Upper lobe of left lung (tissue), 6 donors: ENCODE data around the gene KIF21A. TPM values are rescaled to one million over a fixed set of nuclear protein-coding genes. Genes with fewer than 3 reads are reported as not detected.
"Not testable (repeated sequence)": the region's sequence is repeated elsewhere in the genome, so short reads cannot be mapped to it uniquely, and the experiment has no call there.

ENCODE experiments used
- ATAC-seq, 2 donors: fragments of 200-7000 bp; cut with Tn5 transposase; one replicate each; pipeline ENCODE4 v1.9.1; 2022; ENCODE audit warnings: mild to moderate bottlenecking in 2 of 2, moderate library complexity in 2 of 2; ENCODE audit not compliant: low FRiP score in 2 of 2
- DNase-seq, 2 donors: peaks; one replicate each; pipeline ENCODE4 v3.0.0-alpha.2; 2019 to 2020
- H3K27ac ChIP-seq, 4 donors: fragments of 200-600 bp; sonication (generic); one replicate each; pipeline ENCODE4 v1.5.1; 2016 to 2019
- H3K27me3 ChIP-seq, 4 donors: fragments of 200-600 bp; sonication (generic); one replicate each; pipeline ENCODE4 v1.5.1; 2017 to 2019
- H3K36me3 ChIP-seq, 4 donors: fragments of 200-600 bp; sonication (generic); one replicate each; pipeline ENCODE4 v1.5.1; 2016 to 2019
- H3K4me1 ChIP-seq, 4 donors: fragments of 200-600 bp; sonication (generic); one replicate each; pipeline ENCODE4 v1.5.1; 2018 to 2019
- H3K4me3 ChIP-seq, 4 donors: fragments of 200-600 bp; sonication (generic); one replicate each; pipeline ENCODE4 v1.5.1; 2017 to 2019; ENCODE audit warnings: mild to moderate bottlenecking in 2 of 4, moderate library complexity in 1 of 4
- H3K9me3 ChIP-seq, 4 donors: fragments of 200-600 bp; sonication (generic); one replicate each; pipeline ENCODE4 v1.5.1; 2018 to 2019
- EP300 ChIP-seq, 4 donors: sonication (generic); formaldehyde crosslinking; IDR thresholded peaks; one replicate each; pipeline ENCODE4 v1.5.1; 2017; ENCODE audit warnings: antibody characterized with exemption in 4 of 4, control low read depth in 2 of 4
- POLR2A ChIP-seq, 4 donors: fragments of 450-650 bp; IDR thresholded peaks; one replicate each; pipeline ENCODE4 v1.5.1; 2016 to 2017; ENCODE audit warnings: antibody characterized with exemption in 4 of 4, mild to moderate bottlenecking in 2 of 4
- POLR2AphosphoS5 ChIP-seq, 2 donors: sonication (generic); formaldehyde crosslinking; IDR thresholded peaks; one replicate each; pipeline ENCODE4 v1.5.1; 2017; ENCODE audit warnings: antibody characterized with exemption in 2 of 2
- whole genome bisulfite sequencing, 2 donors: methylation state at CpG; one replicate each; pipeline ENCODE4 v1.1.5; 2017 to 2018; 5-methylcytosine and 5-hydroxymethylcytosine counted together
- total RNA-seq, 6 donors: library from RNA; depleted of rRNA in 4 of 6; stranded (reverse); fragments of >200 nt in 4 of 6; gene quantifications; one replicate each; pipeline versions ENCODE4 v1.1.0 to v1.2.1, GENCODE V29; 2016 to 2021
- TF ChIP-seq, protein P1 (sequence below), 6 experiments: fragments of 450-650 bp in 4 of 6; fragments of 200-600 bp in 2 of 6; sonication (generic) in 2 of 6; IDR thresholded peaks; one replicate each; pipeline ENCODE4 v1.5.1; 2016 to 2019; ENCODE audit warnings: antibody characterized with exemption in 6 of 6
- donor health status: DM: no; HTN: no; CAD: no; lungs with moderate emphysema.
- donor health status: DM: no; HTN: yes; CAD: no; lungs with severe emphysema.

KIF21A gene
- total RNA-seq, 6 donors from 2014 or later, result 6.6 to 89.3 (median 18.3) TPM

DNA sequence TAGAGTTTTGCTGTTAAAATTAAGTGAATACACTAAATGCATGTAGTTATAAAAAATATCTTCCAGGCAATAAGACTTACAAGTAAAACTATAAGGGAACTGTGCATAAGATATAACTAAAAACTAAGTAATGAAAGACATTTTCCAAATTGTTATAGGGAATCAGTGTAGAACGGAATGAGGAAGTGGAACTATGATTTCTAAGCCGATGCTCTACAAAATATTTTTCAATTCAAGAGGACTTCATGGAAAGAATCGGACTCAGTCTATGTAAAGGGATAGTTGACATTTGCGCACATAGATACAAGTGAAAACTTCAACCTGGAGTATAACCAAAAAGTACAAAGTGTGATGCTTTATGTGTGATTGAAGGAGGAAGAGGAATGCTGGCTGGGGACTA lies 40.1 kb upstream of the KIF21A start:
- Histone ChIP-seq H3K4me1 (no peaks in the 10 kb centered on the region), H3K27me3 (no peaks in the 10 kb centered on the region), H3K36me3 (no peaks in the 10 kb centered on the region), H3K9me3 (no peaks in the 10 kb centered on the region), H3K4me3 (no peak overlapping the region), H3K27ac (no peak overlapping the region)
- ATAC-seq (no peak), DNase-seq (no peak)
- 90 to 91% methylated on average over 4 of the region's 4 CpGs for WGBS, 2 donors
- TF ChIP-seq POLR2AphosphoS5 (IDR thresholded peaks at IDR 0.05) (no peak), POLR2A (IDR thresholded peaks at IDR 0.05) (no peak), EP300 (IDR thresholded peaks at IDR 0.05) (no peak)
- TF ChIP-seq, protein P1, sequence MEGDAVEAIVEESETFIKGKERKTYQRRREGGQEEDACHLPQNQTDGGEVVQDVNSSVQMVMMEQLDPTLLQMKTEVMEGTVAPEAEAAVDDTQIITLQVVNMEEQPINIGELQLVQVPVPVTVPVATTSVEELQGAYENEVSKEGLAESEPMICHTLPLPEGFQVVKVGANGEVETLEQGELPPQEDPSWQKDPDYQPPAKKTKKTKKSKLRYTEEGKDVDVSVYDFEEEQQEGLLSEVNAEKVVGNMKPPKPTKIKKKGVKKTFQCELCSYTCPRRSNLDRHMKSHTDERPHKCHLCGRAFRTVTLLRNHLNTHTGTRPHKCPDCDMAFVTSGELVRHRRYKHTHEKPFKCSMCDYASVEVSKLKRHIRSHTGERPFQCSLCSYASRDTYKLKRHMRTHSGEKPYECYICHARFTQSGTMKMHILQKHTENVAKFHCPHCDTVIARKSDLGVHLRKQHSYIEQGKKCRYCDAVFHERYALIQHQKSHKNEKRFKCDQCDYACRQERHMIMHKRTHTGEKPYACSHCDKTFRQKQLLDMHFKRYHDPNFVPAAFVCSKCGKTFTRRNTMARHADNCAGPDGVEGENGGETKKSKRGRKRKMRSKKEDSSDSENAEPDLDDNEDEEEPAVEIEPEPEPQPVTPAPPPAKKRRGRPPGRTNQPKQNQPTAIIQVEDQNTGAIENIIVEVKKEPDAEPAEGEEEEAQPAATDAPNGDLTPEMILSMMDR (IDR thresholded peaks at IDR 0.05), result no peak

DNA sequence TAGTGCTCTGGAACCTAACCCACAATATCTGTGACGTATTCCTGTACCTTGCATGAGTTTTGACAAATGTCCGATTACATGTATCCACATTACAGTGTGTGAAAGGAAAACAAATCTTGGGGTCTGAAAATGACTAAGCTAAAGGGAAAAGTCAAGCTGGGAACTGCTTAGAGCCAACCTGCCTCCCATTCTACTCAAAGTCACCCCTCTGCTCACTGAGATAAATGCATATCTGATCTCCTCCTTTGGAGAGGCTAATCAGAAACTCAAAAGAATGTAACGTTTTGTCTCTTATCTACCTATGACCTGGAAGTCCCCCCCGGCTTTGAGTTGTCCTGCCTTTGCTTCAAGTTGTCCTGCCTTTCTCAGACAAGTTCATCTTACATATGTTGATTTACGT lies 34.0 kb upstream of the KIF21A start:
- ATAC-seq (no peak), DNase-seq (no peak)
- H3K9me3 ChIP-seq, result peaks cover 0 to 3% (median 0%) of the 10 kb centered on the region in 4 donors
- TF ChIP-seq POLR2AphosphoS5 (IDR thresholded peaks at IDR 0.05) (no peak), POLR2A (IDR thresholded peaks at IDR 0.05) (no peak), EP300 (IDR thresholded peaks at IDR 0.05) (no peak)
- TF ChIP-seq, protein P1 (IDR thresholded peaks at IDR 0.05), result no peak
- no peaks in the 10 kb centered on the region for H3K36me3 ChIP-seq
- no peaks in the 10 kb centered on the region for H3K4me1 ChIP-seq
- 69 to 71% methylated on average over 5 of the region's 5 CpGs for WGBS, 2 donors
- no peak overlapping the region for H3K4me3 ChIP-seq
- no peak overlapping the region for H3K27ac ChIP-seq
- no peaks in the 10 kb centered on the region for H3K27me3 ChIP-seq

DNA sequence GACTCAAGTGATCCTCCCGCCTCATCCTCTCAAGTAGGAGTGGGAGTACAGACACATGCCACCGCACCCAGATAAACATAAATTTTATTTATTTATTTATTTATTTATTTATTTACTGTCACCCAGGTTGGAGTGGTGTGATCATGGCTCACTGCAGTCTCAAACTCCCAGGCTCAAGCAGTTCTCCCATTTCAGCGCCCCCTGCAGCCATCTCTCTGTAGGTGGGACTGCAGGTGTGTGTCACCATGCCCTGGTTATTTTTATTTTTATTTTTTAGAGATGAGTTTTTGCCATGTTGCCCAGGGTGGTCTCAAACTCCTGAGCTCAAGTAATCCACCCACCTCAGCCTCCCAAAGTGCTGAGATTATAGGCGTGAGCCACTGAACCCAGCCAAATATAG lies 33.2 kb upstream of the KIF21A start:
- no peak overlapping the region for H3K27ac ChIP-seq
- 88 to 93% methylated on average over 4 of the region's 4 CpGs for WGBS, 2 donors
- H3K36me3 ChIP-seq, result no peaks in the 10 kb centered on the region
- no peak for ATAC-seq
- TF ChIP-seq POLR2AphosphoS5 (IDR thresholded peaks at IDR 0.05) (no peak), EP300 (IDR thresholded peaks at IDR 0.05) (no peak), POLR2A (IDR thresholded peaks at IDR 0.05) (no peak)
- TF ChIP-seq, protein P1 (IDR thresholded peaks at IDR 0.05), result no peak
- H3K27me3 ChIP-seq, result no peaks in the 10 kb centered on the region
- H3K4me1 ChIP-seq, result no peaks in the 10 kb centered on the region
- DNase-seq, result no peak
- no peak overlapping the region for H3K4me3 ChIP-seq
- H3K9me3 ChIP-seq, result peaks cover 0 to 3% (median 0%) of the 10 kb centered on the region in 4 donors

DNA sequence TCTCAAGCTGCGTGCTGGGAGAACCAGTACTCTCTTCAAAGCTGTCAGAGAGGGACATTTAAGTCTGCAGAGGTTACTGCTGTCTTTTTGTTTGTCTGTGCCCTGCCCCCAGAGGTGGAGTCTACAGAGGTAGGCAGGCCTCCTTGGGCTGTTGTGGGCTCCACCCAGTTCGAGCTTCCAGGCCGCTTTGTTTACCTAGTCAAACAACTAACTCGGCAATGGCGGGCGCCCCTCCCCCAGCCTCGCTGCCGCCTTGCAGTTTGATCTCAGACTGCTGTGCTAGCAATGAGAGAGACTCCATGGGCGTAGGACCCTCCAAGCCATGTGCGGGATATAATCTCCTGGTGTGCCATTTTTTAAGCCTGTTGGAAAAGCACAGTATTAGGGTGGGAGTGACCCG lies 32.2 kb upstream of the KIF21A start:
- not testable (repeated sequence) for H3K27me3 ChIP-seq, H3K4me1 ChIP-seq, H3K4me3 ChIP-seq, H3K9me3 ChIP-seq, H3K27ac ChIP-seq, ATAC-seq, H3K36me3 ChIP-seq
- 94 to 97% methylated on average over 6 to 11 of the region's 11 CpGs for WGBS, 2 donors
- DNase-seq, result peak in 1 of 2 donors; percentile 70

DNA sequence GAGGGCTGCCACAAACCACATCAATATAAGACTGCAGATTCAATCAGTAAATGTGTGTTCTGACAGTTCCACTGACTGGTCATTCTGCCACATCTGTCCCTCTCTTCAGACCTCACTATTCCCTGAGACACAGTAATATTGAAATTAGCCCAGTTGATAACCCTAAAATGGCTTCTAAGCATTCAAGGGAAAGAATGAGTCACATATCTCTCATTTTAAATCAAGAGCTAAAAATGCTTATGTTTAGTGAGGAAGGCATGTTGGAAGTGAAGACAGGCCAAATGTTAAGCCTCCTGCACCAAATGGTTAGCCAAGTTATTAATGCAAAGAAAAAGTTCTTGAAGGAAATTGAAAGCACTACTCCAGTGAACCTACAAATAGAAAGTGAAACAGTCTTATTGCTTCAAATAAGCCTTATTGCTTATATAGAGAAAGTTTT lies 24.5 kb upstream of the KIF21A start:
- DNase-seq (no peak), ATAC-seq (no peak)
- Histone ChIP-seq H3K9me3 (no peaks in the 10 kb centered on the region), H3K27me3 (no peaks in the 10 kb centered on the region), H3K4me3 (no peak overlapping the region), H3K27ac (no peak overlapping the region), H3K4me1 (no peaks in the 10 kb centered on the region), H3K36me3 (no peaks in the 10 kb centered on the region)
- no peak for TF ChIP-seq POLR2AphosphoS5 (IDR thresholded peaks at IDR 0.05)
- TF ChIP-seq, protein P1 (IDR thresholded peaks at IDR 0.05), result no peak
- no peak for TF ChIP-seq EP300 (IDR thresholded peaks at IDR 0.05)
- no peak for TF ChIP-seq POLR2A (IDR thresholded peaks at IDR 0.05)
